Activated CD4-positive, alpha-beta T cell treated with anti-CD3 and anti-CD28 coated beads for 1 hour (primary cell): Measurements from ENCODE around the gene PDE4B.
"Not testable (repeated sequence)": the region's sequence is repeated elsewhere in the genome, so short reads cannot be mapped to it uniquely, and the experiment has no call there.

Experiments used
- DNase-seq: peaks from one replicate; pipeline ENCODE4 v3.0.0-alpha.2; 2020

The PDE4B gene

DNA sequence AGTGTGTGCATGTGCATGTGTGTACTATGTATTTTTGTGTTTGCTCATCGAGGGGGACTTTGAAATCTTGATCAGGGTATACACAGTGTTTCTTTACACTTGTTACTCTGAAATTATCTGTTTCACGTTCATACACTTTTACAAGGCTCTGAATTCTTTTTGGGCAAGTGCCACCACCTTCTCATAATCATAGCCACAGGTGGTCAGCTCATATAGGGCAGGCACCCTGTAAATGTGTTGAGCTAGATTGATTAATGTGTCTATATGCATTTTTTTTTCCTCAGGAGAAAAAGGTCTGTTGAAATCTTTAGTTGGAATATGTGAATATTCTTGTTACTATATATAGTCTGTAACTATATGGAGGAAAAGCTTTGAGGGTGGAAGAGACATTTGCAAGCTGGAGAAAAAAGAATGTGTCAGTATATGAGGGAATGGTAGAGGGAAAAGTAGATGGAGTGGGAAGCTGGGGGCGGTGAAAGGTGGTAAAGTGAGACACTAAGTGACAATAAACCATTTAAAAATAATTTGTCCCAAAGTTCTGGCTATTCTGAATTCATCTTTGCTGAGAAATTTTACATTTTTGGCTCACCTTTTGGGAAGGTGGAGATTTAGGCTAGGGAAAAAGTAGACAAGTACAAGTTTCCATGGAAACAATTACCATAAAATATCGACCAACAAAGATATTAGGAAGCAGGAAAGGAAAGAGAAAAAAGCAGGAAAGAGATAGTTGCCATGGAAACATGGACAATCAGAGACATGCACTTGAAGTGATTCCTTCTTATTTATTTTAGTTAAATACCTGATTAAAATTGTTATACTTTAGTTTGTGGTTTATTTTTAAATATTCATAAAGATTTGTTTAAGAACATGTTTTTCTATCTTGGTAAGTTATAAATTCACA lies 277.5 kb downstream of the PDE4B start:
- no peak for DNase-seq

DNA sequence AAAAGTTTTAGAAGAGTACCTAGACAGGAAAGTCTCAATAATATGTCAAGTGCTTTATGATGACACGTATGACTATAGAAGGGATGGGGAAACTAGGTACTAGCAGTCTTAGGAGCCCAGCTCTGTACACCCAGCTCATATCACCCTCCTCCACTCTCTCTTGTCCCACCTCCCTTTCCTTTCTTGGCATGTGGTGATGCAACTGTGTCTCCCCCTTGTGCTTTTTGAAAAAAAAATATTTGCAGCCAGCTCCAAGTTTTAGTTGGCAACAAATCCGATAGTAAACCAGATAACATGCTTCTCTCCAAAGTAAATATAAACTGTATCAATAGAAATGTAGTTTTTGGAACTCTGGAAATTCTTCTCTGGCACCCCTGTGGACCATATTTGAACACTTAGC lies 280.7 kb downstream of the PDE4B start:
- no peak for DNase-seq

GRCh38 chr1:66074147-66074546 lies 281.5 kb downstream of the PDE4B start:
- DNase-seq, result no peak

DNA sequence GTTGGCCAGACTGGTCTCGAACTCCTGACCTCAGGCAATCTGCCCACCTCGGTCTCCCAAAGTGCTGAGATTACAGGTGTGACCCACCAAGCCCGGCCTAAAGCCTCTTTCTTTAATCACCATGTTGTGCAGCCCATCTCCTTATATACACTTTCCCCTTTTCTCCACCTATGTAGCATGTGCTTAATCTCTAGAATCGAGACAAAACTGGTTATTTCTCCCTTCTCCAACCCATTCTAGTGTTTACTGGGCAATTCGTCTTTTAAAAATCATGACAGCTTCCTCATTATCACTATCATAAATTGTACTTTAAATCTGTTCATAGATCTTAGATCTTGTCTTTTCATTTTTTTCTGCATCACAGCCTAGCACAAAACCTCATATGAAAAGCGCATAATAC lies 285.7 kb downstream of the PDE4B start:
- DNase-seq, result no peak

DNA sequence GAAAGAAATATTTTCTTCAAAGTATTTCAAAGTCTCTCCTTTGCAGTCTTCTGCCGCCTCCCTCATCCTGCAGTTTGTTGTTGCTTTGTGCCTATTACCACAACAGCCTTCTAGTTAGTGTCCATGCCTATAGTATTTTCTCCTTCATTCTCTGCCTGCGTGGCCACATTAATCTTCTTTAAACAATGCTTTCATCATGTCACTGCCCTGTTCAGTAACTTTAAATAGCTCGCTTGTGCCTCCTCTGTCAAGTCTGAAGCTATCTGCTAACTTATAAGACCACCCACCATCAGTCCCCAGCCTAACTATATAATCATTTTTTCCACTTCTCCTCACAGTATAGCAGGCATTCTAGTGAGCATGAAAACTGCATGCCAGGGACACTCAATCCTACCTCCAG lies 290.3 kb downstream of the PDE4B start:
- no peak for DNase-seq

DNA sequence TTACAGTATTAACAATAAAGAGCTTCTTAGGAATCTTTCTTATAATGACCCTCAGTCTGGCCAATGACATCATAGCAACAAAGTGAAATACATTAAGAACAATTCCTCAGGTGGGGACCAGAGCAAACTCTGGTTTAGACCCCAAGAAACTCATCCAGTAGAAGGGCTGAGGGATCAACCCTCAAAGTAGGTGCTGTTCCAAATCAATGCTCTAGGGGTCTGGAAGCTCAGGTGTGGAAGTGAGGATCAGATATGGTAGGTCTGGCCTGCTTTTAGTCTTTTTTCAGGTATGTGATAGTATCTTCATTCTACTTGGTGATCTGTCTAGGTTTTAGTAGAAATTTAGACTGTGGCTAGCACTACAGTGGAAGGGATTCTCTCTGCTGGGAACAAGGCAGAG lies 291.7 kb downstream of the PDE4B start:
- no peak for DNase-seq

DNA sequence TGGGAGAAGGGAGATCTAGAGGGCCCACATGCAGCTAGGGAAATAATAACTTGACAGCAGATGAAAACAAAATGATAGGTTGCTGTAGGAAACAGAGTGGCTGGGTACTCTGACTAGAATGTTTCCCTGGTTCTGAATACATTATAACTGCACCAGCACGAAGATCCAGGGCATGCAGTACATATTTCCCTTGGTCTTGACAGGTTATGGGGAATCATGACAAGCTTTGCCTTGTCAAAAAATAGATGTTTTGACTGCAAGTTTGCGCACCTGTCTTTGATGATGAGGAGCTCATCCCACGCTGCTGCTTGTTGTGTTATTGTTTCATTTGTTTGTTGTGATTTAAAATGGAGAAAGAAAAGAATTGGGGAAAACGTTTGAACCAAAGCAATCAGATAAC lies 292.9 kb downstream of the PDE4B start:
- no peak for DNase-seq

DNA sequence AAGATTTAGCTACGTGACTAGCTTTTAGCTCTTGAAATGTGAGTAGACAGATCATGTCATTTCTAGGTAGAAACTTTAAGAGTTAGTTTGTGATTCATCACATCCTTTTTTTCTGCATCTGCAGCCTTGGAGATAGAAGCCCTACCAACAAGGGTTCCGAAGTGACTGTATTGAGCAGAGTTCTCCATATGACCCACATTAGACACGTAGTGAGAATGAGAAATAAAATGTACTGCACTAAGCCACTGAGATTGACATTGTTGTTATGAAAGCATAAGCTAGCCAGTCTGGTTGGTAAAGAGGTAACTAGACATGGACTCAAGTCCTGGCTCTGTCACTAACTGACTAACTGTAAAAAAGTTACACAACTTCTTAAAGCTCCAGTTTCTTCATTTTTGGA lies 296.1 kb downstream of the PDE4B start:
- no peak for DNase-seq

- no peak for DNase-seq
Measured at GRCh38 chr1:66090859-66091457, 298.3 kb downstream of the PDE4B start.

DNA sequence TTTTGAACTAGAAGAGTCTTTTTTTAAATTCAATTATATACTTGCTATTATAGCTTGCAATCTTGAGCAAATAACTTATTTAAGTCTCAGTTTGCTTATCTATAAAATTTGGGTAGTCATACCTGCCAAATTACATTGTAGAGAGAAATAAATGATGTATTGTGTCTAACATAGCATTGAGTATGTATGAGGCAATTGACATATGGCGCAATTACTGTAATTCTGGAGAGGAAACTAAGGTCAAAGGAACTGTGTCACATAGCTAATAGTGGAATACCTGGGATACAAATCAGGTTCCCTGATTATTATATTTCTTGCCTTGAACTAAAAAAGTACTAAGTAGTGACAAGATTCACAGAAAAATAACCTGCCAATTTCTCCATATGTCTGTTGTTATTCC lies 302.5 kb downstream of the PDE4B start:
- no peak for DNase-seq

DNA sequence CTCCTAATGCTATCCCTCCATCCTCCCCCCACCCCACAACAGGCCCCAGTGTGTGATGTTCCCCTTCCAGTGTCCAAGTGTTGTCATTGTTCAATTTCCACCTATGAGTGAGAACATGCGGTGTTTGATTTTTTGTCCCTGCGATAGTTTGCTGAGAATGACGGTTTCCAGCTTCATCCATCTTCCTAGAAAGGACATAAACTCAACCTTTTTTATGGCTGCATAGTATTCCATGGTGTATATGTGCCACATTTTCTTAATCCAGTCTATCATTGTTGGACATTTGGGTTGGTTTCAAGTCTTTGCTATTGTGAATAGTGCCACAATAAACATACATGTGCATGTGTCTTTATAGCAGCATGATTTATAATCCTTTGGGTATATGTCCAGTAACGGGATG lies 308.3 kb downstream of the PDE4B start:
- DNase-seq, result not testable (repeated sequence)

- DNase-seq, result not testable (repeated sequence)
Measured at GRCh38 chr1:66104076-66104475, 311.4 kb downstream of the PDE4B start.

DNA sequence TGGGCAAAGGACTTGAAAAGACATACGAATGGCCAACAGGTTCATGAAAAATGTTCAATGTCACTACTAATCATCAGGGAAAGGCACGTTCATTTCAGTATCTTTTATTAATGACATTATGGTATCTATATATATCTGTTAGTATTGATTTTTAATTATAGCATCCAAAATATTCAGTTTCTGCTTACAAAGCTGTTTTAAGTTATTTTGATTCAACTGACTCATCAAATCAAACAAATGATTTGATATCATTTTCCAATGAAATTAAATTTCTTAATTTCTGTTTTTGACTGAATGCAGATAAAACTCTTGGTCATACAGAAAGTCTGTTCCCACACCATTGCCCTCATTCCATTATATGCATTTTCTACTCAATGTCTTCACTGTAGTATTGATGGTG lies 315.9 kb downstream of the PDE4B start:
- DNase-seq, result no peak

DNA sequence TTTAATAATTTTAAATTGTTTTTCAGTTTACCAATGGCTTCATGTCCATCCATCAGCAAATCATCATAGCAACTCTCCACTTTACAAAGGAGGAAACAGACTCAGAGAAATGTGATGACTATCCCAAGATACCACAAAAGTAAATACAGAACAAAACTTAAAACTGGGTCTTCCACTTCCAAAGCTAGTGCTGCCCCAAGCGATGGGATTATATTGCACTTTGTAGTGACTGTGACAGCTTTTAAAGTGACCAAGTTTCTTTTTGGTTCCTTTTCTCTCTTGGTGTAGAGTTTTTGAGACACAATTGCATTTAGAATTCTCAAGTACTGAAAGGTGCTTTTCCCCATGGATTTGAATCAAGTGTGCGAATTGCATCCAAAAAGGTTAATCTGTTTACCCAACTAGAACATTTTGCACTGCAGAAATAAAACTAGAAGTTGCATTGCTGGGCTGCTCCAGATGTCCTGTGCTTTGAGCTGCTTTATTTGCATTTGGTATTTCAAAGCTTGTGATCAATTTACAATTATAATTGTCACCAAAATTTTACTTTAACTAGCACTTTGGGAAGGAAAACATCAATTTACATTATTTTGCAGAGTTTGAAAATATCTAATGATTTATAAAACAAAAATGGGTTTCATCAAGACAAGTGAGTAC lies 320.2 kb downstream of the PDE4B start:
- no peak for DNase-seq

GRCh38 chr1:66119148-66119547 lies 326.5 kb downstream of the PDE4B start:
- DNase-seq, result no peak

- no peak for DNase-seq
Measured at GRCh38 chr1:66124670-66125069, 332.0 kb downstream of the PDE4B start.

DNA sequence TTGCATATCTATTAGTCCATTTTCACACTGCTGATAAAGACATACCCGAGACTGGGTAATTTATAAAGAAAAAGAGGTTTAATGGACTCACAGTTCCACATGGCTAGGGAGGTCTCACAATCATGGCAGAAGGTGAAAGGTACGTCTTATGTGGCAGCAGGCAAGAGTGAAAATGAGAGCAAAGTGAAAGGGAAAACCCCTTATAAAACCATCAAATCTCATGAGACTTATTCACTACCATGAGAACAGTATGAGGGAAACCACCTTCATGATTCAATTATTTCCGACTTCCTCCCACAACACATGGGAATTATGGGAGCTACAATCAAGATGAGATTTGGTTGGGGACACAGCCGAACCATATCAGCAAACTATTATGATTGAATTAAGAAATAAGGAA lies 335.9 kb downstream of the PDE4B start:
- DNase-seq, result not testable (repeated sequence)

DNA sequence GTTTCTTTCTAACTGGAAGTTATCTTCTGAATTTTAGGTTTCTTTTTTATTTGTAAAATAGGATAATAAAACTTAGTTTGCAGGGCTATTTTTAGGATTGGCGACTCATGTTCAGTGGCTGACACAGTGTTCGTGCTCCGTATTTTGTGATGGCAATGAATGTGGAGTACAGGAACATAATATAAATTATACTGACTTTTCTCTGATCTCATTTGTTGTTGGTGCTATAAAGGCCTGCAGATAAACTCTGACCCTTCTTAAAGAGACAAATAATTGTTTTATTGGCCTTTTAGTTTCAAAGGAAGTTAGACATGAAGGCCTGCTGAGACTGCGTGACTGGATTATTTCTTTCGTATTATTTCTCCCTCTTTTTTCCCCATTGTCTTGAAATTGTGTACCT lies 339.6 kb downstream of the PDE4B start:
- no peak for DNase-seq

- no peak for DNase-seq
Measured at GRCh38 chr1:66134004-66134403, 341.3 kb downstream of the PDE4B start.

DNA sequence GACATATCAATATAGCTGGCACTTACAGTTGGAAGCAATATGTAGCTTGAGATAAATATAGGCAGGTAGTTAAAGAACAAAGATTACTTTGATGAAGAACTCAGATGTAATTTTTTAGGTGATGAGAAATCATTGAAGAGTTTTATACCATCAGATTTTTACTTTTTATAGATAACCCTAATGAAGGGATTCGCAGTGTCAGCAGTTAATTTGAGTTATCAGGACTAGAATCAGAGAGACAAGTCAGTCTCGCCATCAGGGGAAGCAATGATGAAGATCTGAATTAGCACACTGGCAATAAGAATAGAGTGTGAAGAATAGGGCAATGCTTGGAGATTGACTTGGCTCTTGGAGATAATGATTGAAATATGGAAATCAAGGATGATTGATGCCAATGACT lies 342.5 kb downstream of the PDE4B start:
- no peak for DNase-seq

DNA sequence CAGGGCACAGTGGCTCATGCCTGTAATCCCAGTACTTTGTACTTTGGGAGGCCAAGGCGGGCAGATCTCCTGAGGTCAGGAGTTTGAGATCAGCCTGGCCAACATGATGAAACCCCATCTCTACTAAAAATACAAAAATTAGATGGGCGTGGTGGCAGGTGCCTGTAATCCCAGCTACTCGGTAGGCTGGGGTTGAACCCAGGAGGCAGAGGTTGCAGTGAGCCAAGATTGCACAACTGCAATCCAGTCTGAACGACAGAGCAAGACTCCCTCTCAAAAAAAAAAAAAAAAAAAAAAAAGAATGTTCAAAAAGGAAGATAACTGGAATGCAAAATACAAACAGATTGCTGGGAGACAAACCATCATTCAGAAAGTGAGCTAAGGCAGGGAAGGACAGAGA lies 343.7 kb downstream of the PDE4B start:
- not testable (repeated sequence) for DNase-seq

- DNase-seq, result no peak
Measured at GRCh38 chr1:66137235-66137634, 344.5 kb downstream of the PDE4B start.

GRCh38 chr1:66138613-66139012 lies 345.9 kb downstream of the PDE4B start:
- DNase-seq, result no peak

DNA sequence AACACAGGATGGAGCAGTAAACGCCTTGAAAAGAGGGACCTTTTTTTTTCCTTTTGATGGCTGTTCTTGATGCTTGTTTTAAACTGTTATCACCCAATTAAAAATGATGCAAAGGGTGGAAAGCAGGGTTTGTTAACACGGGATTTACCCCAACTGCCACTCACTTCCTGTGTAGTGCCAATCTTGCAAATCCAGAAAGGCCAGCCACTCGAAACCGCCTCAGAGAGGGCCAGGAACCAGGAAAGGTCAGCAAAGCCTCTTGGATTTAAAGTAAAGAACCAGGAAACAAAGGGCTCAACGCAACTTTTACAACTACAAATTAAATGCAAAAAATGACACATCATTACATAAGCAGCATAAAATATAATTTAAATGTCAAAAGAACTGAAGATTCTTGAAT lies 347.4 kb downstream of the PDE4B start:
- no peak for DNase-seq
